Upper lobe of right lung (tissue), 1 donor: Measurements from ENCODE around the gene CAMK4. TPM values are rescaled to one million over a fixed set of nuclear protein-coding genes. Genes with fewer than 3 reads are reported as not detected.

Experiments used
- ATAC-seq: fragments of 200-7000 bp; cut with Tn5 transposase; one replicate; pipeline ENCODE4 v1.9.1; 2020; ENCODE audit warnings: mild to moderate bottlenecking, moderate library complexity
- DNase-seq: peaks from one replicate; pipeline ENCODE4 v3.0.0-alpha.2; 2020
- H3K27ac ChIP-seq: fragments of 200-600 bp; one replicate; pipeline ENCODE4 v1.8.0; 2022
- H3K27me3 ChIP-seq: fragments of 200-600 bp; one replicate; pipeline ENCODE4 v1.8.0; 2022; ENCODE audit warnings: mild to moderate bottlenecking
- H3K36me3 ChIP-seq: fragments of 200-600 bp; one replicate; pipeline ENCODE4 v1.8.0; 2022
- H3K4me1 ChIP-seq: fragments of 200-600 bp; one replicate; pipeline ENCODE4 v1.8.0; 2022
- H3K4me3 ChIP-seq: fragments of 200-600 bp; one replicate; pipeline ENCODE4 v1.8.0; 2022; ENCODE audit warnings: mild to moderate bottlenecking
- H3K9me3 ChIP-seq: fragments of 200-600 bp; one replicate; pipeline ENCODE4 v1.8.0; 2022
- CTCF ChIP-seq: fragments of 200-600 bp; IDR thresholded peaks from one replicate; pipeline ENCODE4 v1.8.0; 2022; ENCODE audit warnings: antibody characterized with exemption
- intact Hi-C: fragments of 100-400 bp; cut with DNase I; formaldehyde crosslinking; loops from one replicate; pipeline ENCODE4 v1.11.0; 2022
- total RNA-seq: library from RNA; stranded (reverse); fragmentation: NEBNext Ultra II Directional; extraction: Animal tissue kit (Norgen Biotek cat#: 25700); gene quantifications from one replicate; pipeline ENCODE4 v1.2.1, GENCODE V29; 2021
- donor health status: DM: no; HTN: yes; CAD: no; lungs with severe emphysema.

Gene CAMK4
- total RNA-seq, 1 donor from 2014 or later = 3.8 TPM

GRCh38 chr5:111375645-111376044, 151.5 kb downstream of the CAMK4 start:
- Histone ChIP-seq H3K27me3 (no peaks in the 10 kb centered on the region), H3K4me1 (no peaks in the 10 kb centered on the region), H3K36me3 (no peaks in the 10 kb centered on the region), H3K27ac (no peak overlapping the region), H3K9me3 (no peaks in the 10 kb centered on the region), H3K4me3 (no peak overlapping the region)
- DNase-seq (no peak), ATAC-seq (no peak)
- no peak for TF ChIP-seq CTCF
- intact Hi-C loops = no loop called here

GRCh38 chr5:111377306-111377705, 153.1 kb downstream of the CAMK4 start:
- H3K4me3 ChIP-seq = no peak overlapping the region
- no peak for TF ChIP-seq CTCF
- H3K27ac ChIP-seq = no peak overlapping the region
- H3K4me1 ChIP-seq = no peaks in the 10 kb centered on the region
- no peaks in the 10 kb centered on the region for H3K27me3 ChIP-seq
- intact Hi-C loops = no loop called here
- DNase-seq = no peak
- no peaks in the 10 kb centered on the region for H3K9me3 ChIP-seq
- H3K36me3 ChIP-seq = no peaks in the 10 kb centered on the region
- no peak for ATAC-seq

GRCh38 chr5:111379391-111379816, 155.2 kb downstream of the CAMK4 start:
- no peak for TF ChIP-seq CTCF
- H3K4me1 ChIP-seq = no peaks in the 10 kb centered on the region

GRCh38 chr5:111383288-111383970, 159.2 kb downstream of the CAMK4 start:
- intact Hi-C loops = no loop called here
- no peak for TF ChIP-seq CTCF
- ATAC-seq = no peak

More at GRCh38 chr5:111379391-111379816, 155.2 kb downstream of the CAMK4 start:
- ATAC-seq (no peak), DNase-seq (no peak)
- intact Hi-C loops = no loop called here
- H3K27ac ChIP-seq = no peak overlapping the region
- H3K27me3 ChIP-seq = no peaks in the 10 kb centered on the region
- no peaks in the 10 kb centered on the region for H3K9me3 ChIP-seq
- H3K36me3 ChIP-seq = no peaks in the 10 kb centered on the region
- no peak overlapping the region for H3K4me3 ChIP-seq

GRCh38 chr5:111384220-111384619, 160.0 kb downstream of the CAMK4 start:
- intact Hi-C loops = no loop called here

More at GRCh38 chr5:111383288-111383970, 159.2 kb downstream of the CAMK4 start:
- no peak for DNase-seq
- Histone ChIP-seq H3K36me3 (no peaks in the 10 kb centered on the region), H3K4me3 (no peak overlapping the region), H3K9me3 (no peaks in the 10 kb centered on the region), H3K4me1 (no peaks in the 10 kb centered on the region), H3K27ac (no peak overlapping the region), H3K27me3 (no peaks in the 10 kb centered on the region)

More at GRCh38 chr5:111384220-111384619, 160.0 kb downstream of the CAMK4 start:
- TF ChIP-seq CTCF = no peak
- Histone ChIP-seq H3K36me3 (no peaks in the 10 kb centered on the region), H3K4me3 (no peak overlapping the region), H3K27me3 (no peaks in the 10 kb centered on the region), H3K9me3 (no peaks in the 10 kb centered on the region), H3K4me1 (no peaks in the 10 kb centered on the region), H3K27ac (no peak overlapping the region)
- DNase-seq (no peak), ATAC-seq (no peak)
